ENCODE data around the gene MYO16. TPM values are rescaled to one million over a fixed set of nuclear protein-coding genes. Genes with fewer than 3 reads are reported as not detected.
"Not testable (repeated sequence)": the region's sequence is repeated elsewhere in the genome, so short reads cannot be mapped to it uniquely, and the experiment has no call there.

Gene MYO16
- total RNA-seq, 1 donor from 2014 or later = not detected

DNA sequence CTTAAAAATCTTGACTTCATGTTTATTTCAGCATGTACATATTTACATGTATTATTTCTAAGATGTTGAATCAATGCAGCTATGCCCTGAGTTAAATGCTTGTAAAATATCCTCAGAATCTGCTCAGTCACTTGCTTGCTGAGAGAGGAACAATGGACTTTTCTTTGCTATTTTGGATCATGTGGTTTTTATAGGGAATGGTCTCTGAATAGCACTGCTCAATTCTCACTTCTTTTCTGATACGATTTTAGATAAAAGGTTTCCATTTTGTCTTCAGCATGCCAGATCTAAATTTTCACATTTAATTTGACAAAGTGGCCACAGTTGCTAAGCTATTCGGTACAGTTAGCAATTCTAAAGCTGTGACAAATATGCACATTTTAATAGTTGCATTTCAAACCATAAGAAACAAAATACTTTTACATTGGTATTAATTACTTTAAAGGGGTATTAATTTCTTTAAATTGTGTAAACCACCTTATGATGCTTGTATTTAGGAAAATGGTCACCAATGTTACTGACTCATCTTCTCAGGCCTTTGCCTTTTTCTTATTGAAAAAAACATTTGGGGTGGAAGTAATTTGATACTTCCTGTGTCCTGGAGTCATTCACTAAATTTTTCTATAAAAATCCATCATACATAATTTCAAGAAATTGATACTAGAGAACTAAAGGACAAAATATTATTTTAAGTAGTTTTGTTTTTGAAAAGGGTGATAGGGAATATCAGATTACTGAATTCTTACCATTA is 113.5 kb downstream of the MYO16 start:
- no peak for DNase-seq (ENCODE audit: low spot score)

DNA sequence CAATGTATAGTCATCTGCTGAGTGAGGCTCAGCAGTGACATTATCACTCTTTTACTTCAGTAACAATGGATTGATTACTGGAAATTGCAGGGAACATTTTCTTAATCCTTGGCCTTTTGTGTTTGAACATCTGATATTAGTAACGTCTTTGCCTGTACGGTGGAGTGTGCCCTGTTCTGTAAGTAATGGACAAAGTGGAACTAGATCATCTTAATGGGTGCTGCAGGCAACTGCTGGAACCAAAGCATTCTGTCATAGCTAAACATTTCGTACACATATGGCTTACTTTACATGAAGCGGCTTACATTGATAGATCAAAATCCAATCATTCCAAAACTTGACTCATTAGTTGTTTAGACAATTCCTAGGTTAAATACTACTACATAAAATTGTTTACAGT is 114.1 kb downstream of the MYO16 start:
- no peak for DNase-seq (ENCODE audit: low spot score)

DNA sequence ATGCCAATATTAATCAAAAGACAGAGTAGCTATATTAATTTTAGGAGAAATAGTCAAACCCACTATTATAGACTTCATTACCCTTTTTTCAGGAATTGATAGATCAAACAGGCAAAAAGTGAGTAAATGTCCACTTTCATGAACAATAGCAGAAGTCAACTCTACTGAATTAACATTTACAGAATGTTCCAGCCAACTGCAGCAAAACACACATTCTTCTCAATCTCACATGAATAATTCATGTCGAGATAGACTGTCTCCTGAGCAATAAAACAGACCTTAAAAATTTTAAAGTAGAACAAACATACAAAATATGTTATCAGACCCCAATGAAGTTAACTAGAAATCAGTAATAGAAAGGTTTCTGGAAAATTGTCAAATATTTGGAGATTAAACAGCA is 118.4 kb downstream of the MYO16 start:
- no peak for DNase-seq (ENCODE audit: low spot score)

DNA sequence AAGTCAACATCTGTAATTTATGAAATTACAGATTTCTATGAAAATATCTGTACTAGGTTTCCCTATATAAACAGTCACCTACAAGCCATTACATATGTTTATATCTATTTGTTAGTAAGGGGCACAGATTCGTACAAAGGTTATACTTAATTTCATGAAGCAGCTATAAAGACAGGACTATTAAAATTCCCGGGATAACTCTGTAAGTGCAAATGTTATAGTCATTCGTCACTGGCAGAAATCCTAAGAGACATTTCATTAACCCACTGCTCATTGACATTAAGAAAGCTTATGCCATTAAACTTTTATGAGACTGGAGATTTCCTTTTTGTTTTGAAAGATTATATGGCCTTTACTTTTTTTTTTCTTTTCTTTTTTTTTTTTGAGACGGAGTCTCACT is 122.9 kb downstream of the MYO16 start:
- DNase-seq (ENCODE audit: low spot score) = no peak

DNA sequence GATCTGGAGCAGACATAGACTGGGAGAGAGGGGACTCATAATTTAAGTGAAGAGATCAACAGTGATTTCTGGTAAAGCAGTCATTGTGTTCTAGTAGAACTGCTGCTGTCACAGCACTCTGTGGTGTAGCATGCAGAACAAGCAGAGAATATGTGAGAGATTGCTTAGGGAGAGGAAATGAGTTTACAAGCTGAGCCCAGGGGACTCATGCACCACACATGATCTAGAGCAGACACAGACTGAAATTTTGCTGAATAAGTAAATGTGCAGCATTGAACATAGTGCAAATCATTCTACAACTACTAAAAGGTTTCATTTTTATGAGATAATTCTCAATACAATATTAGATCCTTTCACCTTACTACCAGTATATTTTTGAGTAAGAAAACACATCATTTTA is 125.7 kb downstream of the MYO16 start:
- DNase-seq (ENCODE audit: low spot score) = no peak

DNA sequence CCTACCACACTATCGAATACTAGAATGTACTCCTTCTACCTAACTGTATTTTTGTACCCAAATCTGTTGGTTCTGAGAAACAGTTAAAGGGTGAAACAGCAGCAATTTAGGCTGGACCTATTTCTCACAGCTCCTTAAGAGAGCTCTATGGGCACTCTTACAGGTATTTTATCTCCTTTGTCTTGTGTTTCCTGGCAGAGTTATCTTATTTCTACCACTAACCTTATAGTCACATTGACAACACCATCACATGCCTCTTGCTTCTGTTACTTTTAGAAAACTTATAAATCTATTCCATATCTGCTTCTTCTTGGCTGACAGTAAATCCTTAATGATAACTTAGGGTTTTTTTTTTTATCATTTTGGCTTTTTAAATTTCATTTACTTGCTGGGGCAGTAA is 130.7 kb downstream of the MYO16 start:
- no peak for DNase-seq (ENCODE audit: low spot score)

DNA sequence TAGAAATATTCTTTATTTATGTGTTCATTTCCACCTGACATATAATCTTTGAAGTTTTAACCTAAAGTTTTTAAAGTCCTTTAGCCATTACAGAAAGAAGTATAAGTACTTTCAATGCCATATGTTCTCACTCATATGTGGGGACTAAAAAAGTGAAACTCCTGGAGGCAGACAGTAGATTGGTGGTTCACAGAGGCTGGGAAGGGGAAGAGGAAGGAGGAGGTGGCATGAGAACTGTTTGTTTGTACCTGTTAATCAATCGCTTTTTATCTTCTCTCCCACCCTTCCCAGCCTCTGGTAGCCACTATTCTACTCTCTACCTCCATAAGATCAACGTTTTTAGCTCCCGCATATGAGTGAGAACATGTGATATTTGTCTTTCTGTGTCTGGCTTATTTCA is 131.1 kb downstream of the MYO16 start:
- no peak for DNase-seq (ENCODE audit: low spot score)

DNA sequence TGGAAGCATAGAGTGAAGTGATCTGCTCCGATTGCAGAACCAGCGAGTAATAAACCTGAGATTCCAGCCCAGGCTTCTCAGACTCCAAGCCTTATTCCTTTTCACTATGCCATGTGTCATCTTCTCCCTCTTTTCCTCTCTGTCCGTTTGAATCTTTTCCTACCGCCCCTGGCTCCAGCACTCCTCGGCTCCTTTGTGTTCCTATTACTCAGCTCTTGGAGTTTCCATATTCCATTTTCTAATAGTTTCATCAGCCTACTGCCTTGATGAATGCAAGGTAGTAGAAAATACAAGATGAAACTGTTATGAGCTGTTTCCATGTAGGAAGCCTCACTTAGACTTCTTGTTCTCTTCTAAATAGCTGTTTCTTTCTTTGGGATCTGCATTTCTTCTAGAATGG is 138.6 kb downstream of the MYO16 start:
- DNase-seq (ENCODE audit: low spot score) = no peak

DNA sequence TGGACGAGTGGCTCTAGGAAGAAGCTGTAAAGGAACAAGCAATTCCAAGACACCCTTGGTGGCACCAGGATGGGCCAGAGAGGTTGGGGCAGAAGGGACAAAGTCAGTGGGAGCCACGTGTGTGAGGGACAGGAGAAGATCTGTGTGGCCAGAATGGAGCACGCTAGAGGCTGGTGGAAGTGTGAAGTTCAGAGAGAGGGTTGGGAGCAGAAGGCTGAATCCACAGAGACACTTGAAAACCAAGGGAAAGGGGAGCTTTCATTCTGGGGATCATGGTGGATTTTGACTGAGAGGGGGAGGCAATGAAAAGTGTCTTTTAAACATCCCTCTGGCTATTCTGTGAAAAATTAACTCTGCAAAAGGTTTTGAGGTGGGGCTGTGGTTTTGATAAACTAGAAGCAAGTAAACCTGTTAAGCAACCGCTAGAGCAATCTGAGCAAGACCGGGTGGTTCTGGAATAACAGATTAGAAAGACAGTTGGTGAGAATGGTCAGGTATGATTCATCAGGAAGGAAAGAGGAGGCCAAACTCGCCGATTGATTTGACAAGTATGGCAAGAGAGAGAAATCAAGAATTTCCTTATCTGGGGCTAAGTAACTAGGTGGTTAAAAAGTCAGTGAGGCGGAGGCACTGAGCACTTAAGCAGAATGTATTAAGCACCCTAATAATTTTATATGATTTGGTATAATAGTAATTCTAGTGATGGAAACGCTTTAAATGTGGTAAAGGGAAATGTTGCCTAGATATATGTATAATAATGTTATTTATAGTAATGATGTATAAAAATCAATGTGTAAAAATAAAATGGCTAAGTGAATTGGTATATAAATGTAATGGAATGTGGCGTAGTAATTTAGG is 140.0 kb downstream of the MYO16 start:
- peak; percentile 61 for DNase-seq (ENCODE audit: low spot score)

DNA sequence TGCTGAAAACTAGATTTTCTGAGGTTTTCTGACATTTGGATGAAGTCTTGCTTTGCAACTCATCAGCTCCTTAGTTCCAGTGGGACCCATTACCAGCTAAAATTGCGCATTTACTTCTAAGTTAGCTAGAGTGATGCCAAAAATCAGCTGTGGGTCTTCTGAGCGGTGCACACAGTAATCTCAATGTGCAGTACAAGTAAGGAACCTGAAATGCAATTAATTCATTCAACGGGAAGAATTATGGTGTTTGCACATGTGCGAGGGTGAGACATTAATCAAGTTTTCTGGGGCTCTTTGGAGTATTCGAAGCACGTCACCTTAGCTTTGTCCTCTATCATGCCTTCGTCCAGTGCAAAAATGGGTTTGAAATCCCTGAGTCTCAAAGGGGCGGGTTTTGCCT is 146.2 kb downstream of the MYO16 start:
- DNase-seq (ENCODE audit: low spot score) = no peak

DNA sequence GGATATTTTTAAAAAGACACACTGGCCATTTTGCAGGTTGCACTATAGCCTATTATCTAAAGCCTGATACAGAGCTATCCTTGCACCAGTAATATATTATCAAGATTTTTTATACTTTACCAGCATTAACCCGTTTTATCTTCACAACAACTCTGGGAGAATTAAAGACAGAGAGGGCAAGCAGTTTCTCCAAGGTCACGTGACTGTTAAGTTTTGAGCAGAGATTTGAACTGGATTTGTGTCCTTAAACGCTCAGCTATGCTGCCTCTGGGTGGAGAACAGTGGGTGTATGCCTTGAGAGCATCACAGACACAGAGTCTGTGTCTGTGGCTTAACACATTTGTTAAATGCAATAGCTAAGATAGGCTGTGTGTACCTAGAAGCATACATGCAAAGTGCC is 147.2 kb downstream of the MYO16 start:
- DNase-seq (ENCODE audit: low spot score) = no peak

DNA sequence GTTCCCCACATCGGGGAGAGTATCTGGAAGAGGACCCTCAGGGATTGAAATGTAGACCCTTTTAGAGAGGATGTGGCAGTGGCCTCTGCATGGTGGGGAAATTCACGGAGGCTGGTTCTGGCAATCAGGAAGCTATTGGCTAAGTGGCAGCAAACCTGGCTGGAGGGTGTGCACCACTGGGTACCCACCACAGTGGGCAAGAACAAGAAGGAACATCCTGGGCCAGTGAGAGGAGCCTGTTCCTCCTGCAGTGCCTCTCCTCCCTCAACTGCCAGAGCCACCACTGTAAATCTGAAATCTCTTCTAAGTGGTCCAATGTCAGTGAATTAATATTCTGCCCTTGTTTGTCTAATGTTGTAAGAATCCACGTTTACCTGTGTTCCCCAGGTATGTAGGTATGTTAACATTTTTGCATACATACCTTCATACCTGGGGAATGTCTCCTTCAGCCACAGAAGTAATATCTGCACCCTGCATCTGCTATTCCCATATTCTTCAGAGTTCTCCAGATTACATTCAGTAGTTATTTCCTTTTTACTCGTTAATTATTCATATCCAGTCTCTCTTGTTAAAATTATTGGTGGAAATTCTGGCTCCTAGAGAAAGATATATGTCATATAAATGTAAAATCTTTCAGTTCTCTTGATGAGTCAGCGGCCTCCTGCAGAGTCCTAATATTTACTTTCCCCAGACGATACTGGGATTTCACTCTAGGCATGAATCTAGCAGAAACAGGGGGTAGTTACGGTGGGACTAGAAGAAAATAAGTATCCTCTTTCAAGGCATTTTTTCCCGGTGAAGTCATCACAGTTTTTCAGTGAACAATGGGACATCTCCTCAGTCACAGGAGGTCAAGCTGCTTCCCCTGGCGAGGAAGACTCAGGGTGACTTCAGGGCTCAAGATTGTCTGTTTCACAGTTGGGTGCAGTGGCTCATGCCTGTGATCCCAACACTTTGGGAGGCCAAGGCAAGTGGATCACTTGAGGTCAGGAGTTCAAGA is 148.3 kb downstream of the MYO16 start:
- DNase-seq (ENCODE audit: low spot score) = no peak

DNA sequence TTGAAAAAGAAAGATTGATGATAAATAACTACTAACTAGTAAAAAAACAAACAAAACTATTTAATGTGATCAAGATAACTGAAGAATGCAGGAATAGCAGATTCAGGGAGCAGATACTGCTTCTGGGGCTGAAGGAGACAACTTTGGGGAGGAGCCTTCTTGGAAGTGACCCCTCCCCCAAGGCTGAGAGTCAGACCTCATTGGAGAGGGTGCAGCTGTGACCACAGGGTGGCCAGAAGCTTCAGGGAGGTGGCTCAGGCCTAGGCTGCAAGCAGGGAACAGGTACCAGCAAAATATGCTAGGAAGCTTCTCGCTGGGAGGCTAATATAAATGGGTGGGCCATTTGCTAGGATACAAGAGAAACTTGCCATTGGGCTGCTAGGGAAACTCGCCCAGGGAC is 149.9 kb downstream of the MYO16 start:
- no peak for DNase-seq (ENCODE audit: low spot score)

DNA sequence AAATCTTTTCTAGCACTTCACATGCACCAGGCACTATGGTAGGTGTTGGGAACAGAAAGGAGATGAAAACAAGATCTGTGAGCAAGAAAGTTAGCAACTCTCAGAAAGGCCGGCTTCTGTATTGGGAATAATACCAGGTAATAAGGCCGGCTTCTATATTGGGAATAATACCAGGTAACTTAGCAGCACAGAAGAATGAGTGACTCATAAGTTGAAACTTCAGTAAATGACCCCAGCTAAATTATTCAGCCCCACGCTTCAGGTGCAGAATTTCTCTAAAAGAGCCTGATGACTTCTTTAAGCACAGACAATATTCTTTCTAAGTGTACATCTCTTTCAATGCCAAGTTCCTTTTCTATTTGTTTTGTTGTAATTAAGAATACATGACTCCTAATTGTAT is 151.3 kb downstream of the MYO16 start:
- DNase-seq (ENCODE audit: low spot score) = no peak

DNA sequence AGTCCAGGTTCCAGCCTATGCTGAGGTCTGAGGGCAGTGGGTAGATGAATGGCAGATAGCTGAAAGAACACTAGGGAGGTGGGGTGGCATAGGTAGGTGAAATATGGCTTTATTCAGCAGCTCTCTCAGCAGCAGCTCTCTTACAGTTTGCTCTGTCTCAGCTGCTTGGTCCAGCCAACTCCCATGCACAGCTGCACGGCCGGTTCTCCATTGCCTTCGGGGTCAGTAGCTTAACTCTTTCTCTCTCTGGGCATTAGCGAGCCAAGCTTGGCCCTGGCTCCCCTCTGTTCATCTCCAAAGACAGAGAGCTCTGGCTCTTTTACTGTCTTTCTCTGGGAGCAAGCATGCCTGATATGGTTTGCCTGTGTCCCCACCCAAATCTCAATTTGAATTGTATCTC is 151.9 kb downstream of the MYO16 start:
- no peak for DNase-seq (ENCODE audit: low spot score)

DNA sequence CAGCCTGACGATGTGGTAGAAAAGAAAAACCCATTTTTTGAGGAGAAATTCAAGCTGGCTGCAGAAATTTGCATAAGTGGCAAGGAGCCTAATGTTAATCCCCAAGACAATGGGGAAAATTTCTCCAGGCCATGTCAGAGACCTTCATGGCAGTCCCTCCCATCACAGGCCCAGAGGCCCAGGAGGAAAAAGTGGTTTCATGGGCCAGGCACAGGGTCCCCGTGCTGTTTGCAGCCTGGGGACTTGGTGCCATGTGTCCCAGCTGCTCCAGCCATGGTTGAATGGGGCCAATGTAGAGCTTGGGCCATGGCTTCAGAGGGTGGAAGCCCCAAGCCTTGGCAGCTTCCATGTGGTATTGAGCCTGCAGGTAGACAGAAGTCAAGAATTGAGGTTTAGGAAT is 153.1 kb downstream of the MYO16 start:
- DNase-seq (ENCODE audit: low spot score) = not testable (repeated sequence)

DNA sequence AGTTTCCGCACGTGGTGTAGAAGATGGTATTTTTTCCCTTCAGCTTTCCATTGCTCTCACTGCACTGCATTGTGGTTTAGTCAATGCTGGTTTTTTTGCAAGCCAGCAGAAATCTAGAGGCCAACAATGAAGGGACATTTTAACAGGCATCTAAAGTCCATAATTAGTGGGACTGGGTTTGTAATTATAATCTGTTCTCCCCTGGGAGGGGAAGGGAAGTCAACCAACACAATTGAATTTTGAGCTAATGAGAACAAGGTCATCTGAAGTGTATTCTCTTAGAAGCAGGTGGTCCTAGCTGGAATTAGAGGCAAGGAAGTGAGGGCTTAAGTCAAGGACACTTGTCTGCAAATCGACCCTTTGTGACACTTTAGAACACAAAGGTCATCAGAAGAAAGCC is 156.4 kb downstream of the MYO16 start:
- DNase-seq (ENCODE audit: low spot score) = no peak

DNA sequence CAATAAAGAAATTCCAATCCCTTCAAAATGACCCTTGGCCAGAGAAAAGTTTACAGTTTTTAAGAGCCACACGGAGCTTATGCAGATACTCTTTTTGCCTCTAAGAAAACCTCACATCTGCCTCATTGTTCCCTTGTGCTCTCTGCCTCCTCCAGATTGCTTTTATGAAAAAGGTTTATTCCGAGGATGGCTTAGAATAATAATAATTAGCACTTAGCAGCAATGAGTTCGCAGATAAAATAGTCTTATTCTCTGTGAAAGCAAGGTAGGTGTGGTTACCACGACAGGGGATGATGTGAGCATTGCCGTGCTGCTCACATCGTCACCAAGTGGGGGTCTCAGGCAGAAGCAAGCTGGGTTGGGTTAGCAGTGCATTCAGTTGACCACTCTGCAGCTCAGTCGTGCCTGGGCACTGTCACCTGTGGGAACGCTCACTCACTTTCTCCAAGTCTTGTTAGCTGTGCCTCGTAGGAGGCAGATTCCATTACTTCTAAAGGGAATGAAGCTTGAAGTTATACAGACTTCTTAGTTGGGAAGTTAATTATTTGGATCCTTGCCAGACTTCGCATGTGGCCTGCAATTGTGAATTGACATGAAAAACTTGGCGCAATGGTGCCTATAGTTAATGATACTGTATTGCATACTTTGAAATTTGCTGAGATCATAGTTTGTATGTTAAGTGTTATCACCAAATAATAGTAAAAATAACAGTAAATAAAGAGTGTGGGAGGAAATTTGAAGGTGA is 157.2 kb downstream of the MYO16 start:
- no peak for DNase-seq (ENCODE audit: low spot score)

DNA sequence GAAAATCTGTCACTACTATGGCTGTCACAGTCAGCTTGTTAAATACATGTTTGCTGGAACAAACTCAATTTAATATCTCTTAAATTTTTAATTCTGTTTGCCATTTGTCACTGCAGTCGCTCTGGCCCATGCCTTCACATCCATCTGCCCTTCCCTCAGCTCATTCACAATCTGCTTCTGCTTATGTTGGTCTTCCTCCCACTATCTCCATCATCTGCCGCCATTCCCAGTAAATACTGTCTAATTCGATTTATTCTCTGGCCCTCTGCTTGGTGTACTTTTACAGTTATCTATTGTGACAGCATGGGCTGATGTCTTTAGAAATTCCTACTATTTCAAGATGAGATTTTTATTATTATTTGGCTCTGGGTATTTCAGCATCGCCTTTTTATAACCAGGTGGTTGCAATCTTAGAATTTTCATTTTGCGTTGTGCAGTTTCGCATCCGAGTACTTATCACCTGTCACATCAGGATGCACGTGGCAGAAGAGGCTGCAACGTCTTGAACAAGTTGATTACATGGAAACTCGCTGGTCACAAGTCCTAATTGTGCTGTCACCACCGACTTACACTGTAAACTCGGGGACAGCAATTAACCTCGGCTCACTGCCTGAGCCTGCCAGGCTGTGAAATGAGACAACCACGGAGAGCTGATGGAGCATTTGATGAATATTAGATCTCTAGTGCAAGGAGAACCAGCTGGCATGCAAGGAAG is 158.4 kb downstream of the MYO16 start:
- no peak for DNase-seq (ENCODE audit: low spot score)

DNA sequence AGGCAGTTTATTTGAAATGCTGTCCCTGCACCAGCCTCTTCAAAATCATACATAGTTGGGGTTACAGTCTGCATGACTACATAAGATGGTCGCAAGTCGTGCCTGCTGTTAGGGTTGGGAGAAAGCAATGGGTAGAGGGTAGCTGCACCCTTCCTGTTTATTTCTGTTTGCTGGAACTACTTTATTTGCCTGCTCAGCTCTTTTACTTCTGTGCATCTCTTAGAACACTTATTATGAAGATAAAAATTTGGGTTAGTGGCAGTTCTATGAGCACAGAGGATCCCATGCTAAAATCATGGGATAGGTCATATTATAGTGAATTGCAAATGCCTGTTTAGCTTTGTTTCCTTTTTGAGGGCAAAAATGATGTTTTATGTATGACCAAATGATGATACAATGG is 160.1 kb downstream of the MYO16 start:
- DNase-seq (ENCODE audit: low spot score) = no peak

DNA sequence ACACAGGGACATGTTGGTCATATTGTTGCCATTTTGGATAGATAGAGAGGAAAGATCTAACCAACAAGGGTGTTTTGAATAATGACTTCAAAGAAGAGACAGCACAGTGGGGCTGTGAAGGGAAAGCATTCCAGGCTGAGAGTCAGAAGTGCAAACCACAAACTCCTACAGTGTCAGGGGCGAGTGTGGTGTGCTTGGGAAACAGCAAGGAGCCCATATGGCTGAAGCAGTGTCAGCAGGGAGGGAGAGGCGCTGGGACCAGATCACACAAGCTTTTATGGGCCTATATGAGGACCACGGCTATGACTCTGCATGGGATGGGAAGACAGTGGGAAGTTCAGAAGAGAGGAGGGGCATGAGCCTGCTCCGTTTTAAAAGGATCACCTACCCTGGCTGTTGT is 166.4 kb downstream of the MYO16 start:
- no peak for DNase-seq (ENCODE audit: low spot score)

All from ureter (tissue), 1 donor.